SH-SY5Y (cell line): ENCODE results near the gene ABCA2.

Experiments
- GATA2 ChIP-seq: IDR thresholded peaks from 2 replicates; pipeline ENCODE4 v1.6.1; 2011; ENCODE audit warnings: mild to moderate bottlenecking, low read depth, low read length
- GATA3 ChIP-seq: IDR thresholded peaks from 2 replicates; pipeline ENCODE4 v1.6.1; 2011; ENCODE audit warnings: low read depth, mild to moderate bottlenecking, low read length, moderate library complexity

ABCA2 gene

GRCh38 chr9:137042751-137043727 is 15.0 kb upstream of the ABCA2 start:
- TF ChIP-seq GATA2 = no peak
- TF ChIP-seq GATA3 = no peak

- no peak for TF ChIP-seq GATA3
Observed at GRCh38 chr9:137041124-137041523, 13.1 kb upstream of the ABCA2 start.

- no peak for TF ChIP-seq GATA2
- TF ChIP-seq GATA3 = no peak
Observed at GRCh38 chr9:137040568-137040967, 12.5 kb upstream of the ABCA2 start.

GRCh38 chr9:137039611-137040366 is 11.8 kb upstream of the ABCA2 start:
- TF ChIP-seq GATA3 (no peak), GATA2 (no peak)

- no peak for TF ChIP-seq GATA2
- TF ChIP-seq GATA3 = no peak
Observed at GRCh38 chr9:137038916-137039315, 10.9 kb upstream of the ABCA2 start.

GRCh38 chr9:137037483-137037882 is 9.4 kb upstream of the ABCA2 start:
- TF ChIP-seq GATA3 (no peak), GATA2 (no peak)

GRCh38 chr9:137037035-137037434 is 9.0 kb upstream of the ABCA2 start:
- TF ChIP-seq GATA2 = no peak
- TF ChIP-seq GATA3 = no peak

- TF ChIP-seq GATA3 = no peak
- no peak for TF ChIP-seq GATA2
Observed at GRCh38 chr9:137035937-137036336, 7.9 kb upstream of the ABCA2 start.

GRCh38 chr9:137035507-137035834 is 7.4 kb upstream of the ABCA2 start:
- no peak for TF ChIP-seq GATA3
- no peak for TF ChIP-seq GATA2

- TF ChIP-seq GATA2 = no peak
- no peak for TF ChIP-seq GATA3
Observed at GRCh38 chr9:137034709-137035506, 6.9 kb upstream of the ABCA2 start.

- TF ChIP-seq GATA2 = no peak
- TF ChIP-seq GATA3 = no peak
Observed at GRCh38 chr9:137034039-137034708, 6.1 kb upstream of the ABCA2 start.

GRCh38 chr9:137032858-137033257 is 4.8 kb upstream of the ABCA2 start:
- TF ChIP-seq GATA3 (no peak), GATA2 (no peak)

- no peak for TF ChIP-seq GATA2
- TF ChIP-seq GATA3 = no peak
Observed at GRCh38 chr9:137031904-137032640, 4.0 kb upstream of the ABCA2 start, which contains the start of gene FUT7. Gene FUT7 (minus strand): TSS chr9:137032088. CDS start chr9:137031991, 97 bp downstream.
